ENCODE data around the gene GLDC.

Gene GLDC

DNA sequence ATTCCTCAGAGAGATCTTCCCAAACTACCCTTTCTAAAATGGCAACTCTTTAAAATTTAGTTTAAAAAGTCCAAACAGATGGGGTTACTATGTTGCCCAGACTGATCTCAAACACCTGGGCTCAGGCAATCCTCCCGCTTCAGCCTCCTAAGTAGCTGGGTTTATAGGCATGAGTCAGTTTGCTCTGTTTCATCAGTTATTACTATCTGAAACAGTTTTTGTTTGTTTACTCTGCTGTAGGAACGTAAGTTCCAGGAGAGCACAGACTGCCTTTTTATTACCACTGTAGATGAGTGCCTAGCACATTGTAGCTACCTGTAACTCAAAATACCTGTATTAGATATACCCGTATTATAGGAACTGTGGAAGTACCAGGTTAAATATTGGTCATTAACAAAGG, 143.1 kb downstream of the GLDC start:
- ChIA-PET CTCF (no interaction called here), POLR2A (no interaction called here)
- TF ChIP-seq, protein P1, sequence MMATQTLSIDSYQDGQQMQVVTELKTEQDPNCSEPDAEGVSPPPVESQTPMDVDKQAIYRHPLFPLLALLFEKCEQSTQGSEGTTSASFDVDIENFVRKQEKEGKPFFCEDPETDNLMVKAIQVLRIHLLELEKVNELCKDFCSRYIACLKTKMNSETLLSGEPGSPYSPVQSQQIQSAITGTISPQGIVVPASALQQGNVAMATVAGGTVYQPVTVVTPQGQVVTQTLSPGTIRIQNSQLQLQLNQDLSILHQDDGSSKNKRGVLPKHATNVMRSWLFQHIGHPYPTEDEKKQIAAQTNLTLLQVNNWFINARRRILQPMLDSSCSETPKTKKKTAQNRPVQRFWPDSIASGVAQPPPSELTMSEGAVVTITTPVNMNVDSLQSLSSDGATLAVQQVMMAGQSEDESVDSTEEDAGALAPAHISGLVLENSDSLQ (IDR thresholded peaks at IDR 0.05) = no peak
- no peak for TF ChIP-seq ELF4 (IDR thresholded peaks at IDR 0.05)
- no peak for TF ChIP-seq ZNF384 (IDR thresholded peaks at IDR 0.05)
- TF ChIP-seq SUZ12 (IDR thresholded peaks at IDR 0.05) = no peak
- TF ChIP-seq FOXA1 (IDR thresholded peaks at IDR 0.05) = no peak
- TF ChIP-seq CTBP1 (IDR thresholded peaks at IDR 0.05; ENCODE audit: borderline replicate concordance) = no peak
- no peak for TF ChIP-seq HDGF (IDR thresholded peaks at IDR 0.05; ENCODE audit: borderline replicate concordance)
- TF ChIP-seq FOXM1 (IDR thresholded peaks at IDR 0.05; ENCODE audit: borderline replicate concordance) = no peak
- TF ChIP-seq FOXK2 (IDR thresholded peaks at IDR 0.05) = no peak
- no peak for TF ChIP-seq ARNT (IDR thresholded peaks at IDR 0.05)
- TF ChIP-seq SP1 (IDR thresholded peaks at IDR 0.05) = no peak
- no peak for TF ChIP-seq NFRKB (IDR thresholded peaks at IDR 0.05)
- no peak for TF ChIP-seq L3MBTL2 (conservative IDR thresholded peaks at IDR 0.05)
- TF ChIP-seq LEF1 (IDR thresholded peaks at IDR 0.05; ENCODE audit: borderline replicate concordance) = no peak
- TF ChIP-seq BHLHE40 (IDR thresholded peaks at IDR 0.05; ENCODE audit: borderline replicate concordance) = no peak
- no peak for TF ChIP-seq TARDBP (IDR thresholded peaks at IDR 0.05)
- DNase-seq (ENCODE audit: extremely low spot score) = no peak

DNA sequence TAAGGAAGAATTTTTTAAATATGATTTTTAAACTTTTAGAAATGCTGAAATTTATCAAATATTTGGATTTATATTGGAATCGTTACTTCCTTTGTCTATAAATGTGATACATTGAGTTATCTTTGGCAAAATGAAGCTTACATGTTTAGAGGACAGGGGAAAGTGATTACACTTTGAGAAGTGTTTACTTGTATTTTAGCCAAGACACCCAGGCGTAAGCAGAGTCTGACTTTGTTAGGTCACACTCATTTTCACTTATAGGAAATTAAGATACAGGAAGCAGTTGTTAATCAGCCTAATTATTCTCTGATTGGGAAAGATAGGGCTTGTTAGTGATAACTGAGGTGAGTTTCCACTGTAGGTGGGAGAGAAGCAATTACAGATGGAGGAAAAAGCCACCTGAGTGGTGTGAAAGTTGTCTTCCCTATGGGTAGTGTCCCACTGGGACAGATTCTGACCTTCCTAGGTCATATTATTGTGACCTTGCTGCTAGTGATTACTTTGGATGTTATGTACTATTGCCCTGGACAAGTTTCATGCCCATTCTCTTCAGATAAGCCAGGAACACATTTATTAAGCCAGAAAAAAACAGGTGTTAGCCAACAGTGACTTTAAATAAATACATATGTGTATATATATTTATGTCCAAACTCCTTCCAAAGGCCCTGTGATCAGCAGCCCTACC, 143.9 kb downstream of the GLDC start:
- CTCF ChIA-PET = no interaction called here

DNA sequence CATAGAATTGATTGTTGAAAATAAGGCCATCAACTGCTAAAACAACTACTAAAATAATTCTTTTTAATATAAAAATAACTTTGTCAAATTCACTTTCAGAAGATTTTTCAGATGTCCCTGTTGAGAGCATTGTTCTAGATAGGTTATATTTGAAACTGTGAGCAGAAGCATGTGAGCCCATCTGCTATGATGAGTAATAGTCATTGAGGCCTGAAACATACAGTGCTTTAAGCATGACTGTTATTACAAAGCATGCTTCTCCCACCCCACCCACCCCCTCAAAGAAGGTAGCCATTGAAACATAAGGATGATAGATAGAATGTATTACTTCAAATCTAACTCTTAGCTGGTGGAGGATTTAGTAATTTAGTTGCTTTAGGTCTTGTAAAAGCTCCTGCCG, 146.5 kb downstream of the GLDC start:
- ChIA-PET CTCF (no interaction called here), POLR2A (no interaction called here)
- no peak for DNase-seq (ENCODE audit: extremely low spot score)
- TF ChIP-seq FOXA1 (IDR thresholded peaks at IDR 0.05) (no peak), ARNT (IDR thresholded peaks at IDR 0.05) (no peak), HDGF (IDR thresholded peaks at IDR 0.05; ENCODE audit: borderline replicate concordance) (no peak), ZNF384 (IDR thresholded peaks at IDR 0.05) (no peak)

More for the DNA sequence above, 143.9 kb downstream of the GLDC start:
- no peak for TF ChIP-seq FOXM1 (IDR thresholded peaks at IDR 0.05; ENCODE audit: borderline replicate concordance)
- no peak for TF ChIP-seq CTBP1 (IDR thresholded peaks at IDR 0.05; ENCODE audit: borderline replicate concordance)
- TF ChIP-seq TARDBP (IDR thresholded peaks at IDR 0.05) = no peak
- no peak for TF ChIP-seq ARNT (IDR thresholded peaks at IDR 0.05)
- no peak for TF ChIP-seq LEF1 (IDR thresholded peaks at IDR 0.05; ENCODE audit: borderline replicate concordance)
- no peak for TF ChIP-seq FOXK2 (IDR thresholded peaks at IDR 0.05)
- no peak for TF ChIP-seq BHLHE40 (IDR thresholded peaks at IDR 0.05; ENCODE audit: borderline replicate concordance)
- TF ChIP-seq SP1 (IDR thresholded peaks at IDR 0.05) = no peak
- TF ChIP-seq, protein P1 (IDR thresholded peaks at IDR 0.05) = no peak
- TF ChIP-seq ZNF384 (IDR thresholded peaks at IDR 0.05) = no peak
- no peak for TF ChIP-seq NFRKB (IDR thresholded peaks at IDR 0.05)
- TF ChIP-seq SUZ12 (IDR thresholded peaks at IDR 0.05) = no peak
- no peak for TF ChIP-seq ELF4 (IDR thresholded peaks at IDR 0.05)
- TF ChIP-seq L3MBTL2 (conservative IDR thresholded peaks at IDR 0.05) = no peak
- no peak for TF ChIP-seq FOXA1 (IDR thresholded peaks at IDR 0.05)
- no peak for TF ChIP-seq HDGF (IDR thresholded peaks at IDR 0.05; ENCODE audit: borderline replicate concordance)
- no peak for DNase-seq (ENCODE audit: extremely low spot score)
- POLR2A ChIA-PET = no interaction called here

DNA sequence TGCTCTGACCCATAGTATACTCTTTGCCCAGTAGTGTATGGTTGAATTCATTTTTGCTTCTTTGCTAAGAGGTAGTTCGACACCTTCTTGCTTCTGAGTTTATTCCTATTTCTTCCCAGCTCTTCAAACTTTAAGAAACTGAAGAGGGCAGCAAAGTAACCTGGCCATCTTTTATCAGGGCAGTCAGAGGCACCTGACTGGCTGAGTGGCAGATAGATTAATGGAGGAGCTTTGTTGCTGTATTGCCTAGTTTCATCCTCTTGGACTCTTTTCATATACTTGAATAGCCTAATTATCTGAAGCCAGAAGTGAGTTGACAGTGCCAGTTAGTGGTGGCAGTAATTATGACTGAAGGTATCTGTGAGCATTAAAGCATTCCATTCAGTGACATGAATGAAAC, 150.1 kb downstream of the GLDC start:
- ChIA-PET POLR2A (no interaction called here), CTCF (no interaction called here)
- no peak for TF ChIP-seq SP1 (IDR thresholded peaks at IDR 0.05)
- no peak for TF ChIP-seq SUZ12 (IDR thresholded peaks at IDR 0.05)
- no peak for TF ChIP-seq ELF4 (IDR thresholded peaks at IDR 0.05)
- TF ChIP-seq ARNT (IDR thresholded peaks at IDR 0.05) = no peak
- TF ChIP-seq HDGF (IDR thresholded peaks at IDR 0.05; ENCODE audit: borderline replicate concordance) = no peak
- no peak for TF ChIP-seq NFRKB (IDR thresholded peaks at IDR 0.05)
- no peak for TF ChIP-seq ZNF384 (IDR thresholded peaks at IDR 0.05)
- no peak for TF ChIP-seq CTBP1 (IDR thresholded peaks at IDR 0.05; ENCODE audit: borderline replicate concordance)
- TF ChIP-seq LEF1 (IDR thresholded peaks at IDR 0.05; ENCODE audit: borderline replicate concordance) = no peak
- TF ChIP-seq, protein P1 (IDR thresholded peaks at IDR 0.05) = no peak
- no peak for TF ChIP-seq FOXM1 (IDR thresholded peaks at IDR 0.05; ENCODE audit: borderline replicate concordance)
- TF ChIP-seq FOXA1 (IDR thresholded peaks at IDR 0.05) = no peak
- no peak for DNase-seq (ENCODE audit: extremely low spot score)

DNA sequence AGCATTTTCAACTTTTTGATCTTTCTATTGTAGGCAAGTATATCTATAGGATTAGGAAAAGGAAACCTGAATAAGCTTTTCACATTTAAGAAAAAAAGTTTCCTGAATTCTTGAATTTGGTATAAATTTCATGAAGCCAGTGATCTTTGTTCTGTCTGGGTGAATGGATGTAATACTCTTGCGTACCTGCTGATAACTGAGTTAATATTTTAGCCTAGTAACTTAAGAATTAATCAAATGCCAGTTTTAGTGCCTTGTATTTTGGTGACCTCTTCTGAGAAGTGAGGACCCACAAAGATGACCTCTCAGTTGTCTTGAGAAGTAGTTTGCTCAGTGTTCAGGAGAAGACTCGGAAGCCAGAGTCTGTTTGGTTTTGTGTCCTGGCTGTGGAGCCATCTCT, 154.7 kb downstream of the GLDC start:
- CTCF ChIA-PET = no interaction called here
- POLR2A ChIA-PET = no interaction called here
- TF ChIP-seq L3MBTL2 (conservative IDR thresholded peaks at IDR 0.05) (no peak), ARNT (IDR thresholded peaks at IDR 0.05) (no peak), FOXA1 (IDR thresholded peaks at IDR 0.05) (no peak), SP1 (IDR thresholded peaks at IDR 0.05) (no peak)
- TF ChIP-seq, protein P1 (IDR thresholded peaks at IDR 0.05) = no peak
- no peak for DNase-seq (ENCODE audit: extremely low spot score)

DNA sequence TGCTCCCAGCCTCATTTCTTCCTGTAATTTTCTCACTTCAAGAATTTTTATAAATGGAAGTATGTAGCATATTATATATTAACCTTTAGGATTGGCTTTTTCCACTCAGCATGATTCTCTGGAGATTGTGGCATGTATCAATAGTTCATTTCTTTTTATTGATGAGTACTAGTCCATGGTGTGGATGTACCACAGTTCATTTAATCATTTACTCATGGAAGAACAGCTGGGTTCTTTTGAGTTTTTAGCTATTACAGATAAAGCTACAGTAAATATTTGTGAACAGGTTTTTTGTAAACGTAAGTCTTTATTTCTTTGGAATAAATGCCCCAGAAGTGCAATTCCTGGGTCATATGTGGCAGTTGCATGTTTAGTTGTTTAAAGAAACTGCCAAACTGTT, 156.4 kb downstream of the GLDC start:
- CTCF ChIA-PET = no interaction called here
- POLR2A ChIA-PET = no interaction called here
- DNase-seq (ENCODE audit: extremely low spot score) = no peak
- TF ChIP-seq BHLHE40 (IDR thresholded peaks at IDR 0.05; ENCODE audit: borderline replicate concordance) (no peak), ARNT (IDR thresholded peaks at IDR 0.05) (no peak), LEF1 (IDR thresholded peaks at IDR 0.05; ENCODE audit: borderline replicate concordance) (no peak), HDGF (IDR thresholded peaks at IDR 0.05; ENCODE audit: borderline replicate concordance) (no peak), FOXA1 (IDR thresholded peaks at IDR 0.05) (no peak), FOXM1 (IDR thresholded peaks at IDR 0.05; ENCODE audit: borderline replicate concordance) (no peak), CTBP1 (IDR thresholded peaks at IDR 0.05; ENCODE audit: borderline replicate concordance) (no peak), L3MBTL2 (conservative IDR thresholded peaks at IDR 0.05) (no peak), ELF4 (IDR thresholded peaks at IDR 0.05) (no peak), SP1 (IDR thresholded peaks at IDR 0.05) (no peak), NFRKB (IDR thresholded peaks at IDR 0.05) (no peak), TARDBP (IDR thresholded peaks at IDR 0.05) (no peak), FOXK2 (IDR thresholded peaks at IDR 0.05) (no peak), ZNF384 (IDR thresholded peaks at IDR 0.05) (no peak), SUZ12 (IDR thresholded peaks at IDR 0.05) (no peak)
- TF ChIP-seq, protein P1 (IDR thresholded peaks at IDR 0.05) = no peak
